Measurements from ENCODE around the gene ZBTB32. TPM values are rescaled to one million over a fixed set of nuclear protein-coding genes. Genes with fewer than 3 reads are reported as not detected.
A peak's percentile ranks its signal among the peaks of the same experiment; 100 is the strongest.

ZBTB32 gene
- polyA plus RNA-seq, 3 donors: 0.21 to 0.62 (median 0.30) TPM

DNA sequence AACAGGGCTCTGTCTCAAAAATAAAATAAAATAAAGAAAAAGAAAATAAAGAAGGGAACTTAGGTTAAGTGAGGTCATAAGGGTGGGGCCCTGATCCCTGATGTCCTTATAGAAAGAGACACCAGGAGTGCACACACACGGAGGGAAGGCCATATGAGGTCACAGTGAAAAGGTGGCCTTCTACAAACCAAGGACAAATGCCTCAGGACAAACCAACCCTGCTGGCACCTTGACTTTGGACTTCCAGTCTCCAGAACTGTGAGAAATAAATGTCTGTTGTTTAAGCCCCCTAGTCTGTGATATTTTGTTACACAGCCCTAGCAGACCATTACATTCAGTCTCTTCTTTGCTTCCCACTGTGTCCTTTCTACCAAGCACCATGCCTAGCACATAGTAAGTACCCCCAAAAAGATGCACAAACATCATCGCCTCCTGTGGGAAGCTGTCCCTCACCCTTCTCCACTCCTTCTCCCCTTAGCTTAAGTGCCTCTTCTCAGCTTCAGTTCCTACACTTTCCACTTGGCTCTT, 8.4 kb upstream of the ZBTB32 start:
- no peak for DNase-seq

DNA sequence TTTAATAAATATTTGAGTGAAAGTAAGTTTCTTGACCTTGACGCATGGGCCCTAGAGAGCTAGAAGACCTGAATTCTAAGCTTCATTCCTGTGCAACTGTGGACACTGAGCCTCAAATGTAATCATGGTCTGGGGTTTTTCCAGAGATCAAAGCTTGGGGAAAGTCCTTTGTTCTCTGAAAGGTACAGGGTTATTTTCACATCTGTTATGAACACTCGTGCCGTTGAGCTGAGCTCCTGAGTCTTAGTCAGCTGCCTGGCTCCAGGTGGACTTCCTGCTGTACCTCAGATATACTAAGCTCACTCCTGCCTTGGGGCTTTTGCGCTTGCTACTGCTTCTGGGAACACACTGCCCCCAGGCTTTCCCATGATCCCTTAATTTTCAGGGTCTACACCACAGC, 7.5 kb upstream of the ZBTB32 start:
- DNase-seq: no peak

DNA sequence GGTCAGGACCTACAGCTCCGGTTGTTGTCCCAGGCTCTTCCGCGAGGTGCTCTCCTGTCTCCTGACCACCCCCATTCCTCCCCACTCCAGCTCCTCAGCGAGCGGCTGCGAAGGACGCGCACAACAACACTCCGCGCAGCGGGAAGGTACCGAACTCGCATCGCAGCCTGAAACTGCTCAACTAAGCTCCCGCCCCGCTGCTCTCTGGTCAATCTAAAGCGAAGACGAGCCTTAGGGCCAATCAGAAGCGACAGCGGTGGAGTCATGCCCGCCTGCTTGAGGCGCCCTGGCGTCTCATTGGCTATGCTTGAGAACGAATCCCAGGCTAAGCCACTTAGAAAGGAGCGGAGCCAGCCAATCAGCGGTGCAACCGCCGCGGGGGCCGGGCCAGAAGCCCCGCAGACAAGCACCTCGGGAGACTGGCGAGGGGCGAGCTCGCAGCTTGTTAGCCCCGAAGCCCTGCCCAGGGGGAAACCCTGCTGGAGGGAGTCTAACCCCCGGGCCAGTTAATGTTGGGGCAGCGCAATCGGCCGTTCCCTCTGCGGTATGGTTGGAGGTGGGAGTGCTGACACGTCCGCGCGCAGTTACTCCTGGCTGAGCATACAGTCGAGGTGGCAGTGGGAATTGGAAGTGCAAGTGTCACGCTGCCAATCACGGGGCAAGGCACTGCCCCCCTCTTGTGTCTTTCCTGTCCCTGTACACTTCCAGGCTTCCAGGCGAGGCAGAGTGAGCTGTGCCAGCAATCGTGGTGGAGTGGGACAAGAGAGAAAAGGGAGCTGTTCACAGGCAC, 1.9 kb upstream of the ZBTB32 start:
- DNase-seq: peak; percentile 96

DNA sequence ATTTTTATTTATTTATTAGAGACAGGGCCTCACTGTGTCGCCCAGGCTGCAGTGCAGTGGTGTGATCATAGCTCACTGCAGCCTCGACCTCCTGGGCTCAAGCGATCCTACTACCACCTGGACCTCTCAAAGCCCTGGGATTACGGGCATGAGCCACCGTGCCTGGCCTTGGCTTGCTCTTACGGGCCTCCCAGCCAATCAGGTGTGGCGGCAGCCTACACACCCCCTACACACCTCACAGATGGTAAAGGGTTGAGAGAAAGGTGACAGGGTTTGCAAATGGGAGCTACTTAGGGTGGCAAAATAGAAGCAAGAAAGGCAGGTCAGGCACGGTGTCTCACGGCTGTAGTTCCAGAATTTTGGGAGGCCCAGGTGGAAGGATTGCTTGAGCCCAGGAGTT, 1.0 kb upstream of the ZBTB32 start:
- no peak for DNase-seq

DNA sequence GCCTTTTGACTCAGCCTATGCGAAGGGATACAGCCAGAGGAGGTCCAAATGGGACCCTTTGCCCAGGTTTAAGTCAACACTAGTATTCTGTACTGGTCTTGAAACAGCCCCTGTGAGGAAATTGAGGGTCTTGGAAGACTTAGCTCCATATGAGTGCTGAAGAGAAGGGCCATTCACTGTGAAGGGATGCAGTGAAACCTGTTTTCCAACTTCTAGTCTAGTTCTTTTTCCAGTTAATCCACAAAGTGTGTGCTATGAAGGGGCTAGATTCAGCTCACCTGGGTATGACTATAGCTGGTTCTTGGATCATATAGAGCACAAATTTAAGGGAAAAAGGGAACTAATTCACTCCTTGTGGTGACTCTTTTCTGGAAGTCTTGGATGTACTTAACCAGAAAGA, 4.0 kb downstream of the ZBTB32 start:
- DNase-seq: no peak

DNA sequence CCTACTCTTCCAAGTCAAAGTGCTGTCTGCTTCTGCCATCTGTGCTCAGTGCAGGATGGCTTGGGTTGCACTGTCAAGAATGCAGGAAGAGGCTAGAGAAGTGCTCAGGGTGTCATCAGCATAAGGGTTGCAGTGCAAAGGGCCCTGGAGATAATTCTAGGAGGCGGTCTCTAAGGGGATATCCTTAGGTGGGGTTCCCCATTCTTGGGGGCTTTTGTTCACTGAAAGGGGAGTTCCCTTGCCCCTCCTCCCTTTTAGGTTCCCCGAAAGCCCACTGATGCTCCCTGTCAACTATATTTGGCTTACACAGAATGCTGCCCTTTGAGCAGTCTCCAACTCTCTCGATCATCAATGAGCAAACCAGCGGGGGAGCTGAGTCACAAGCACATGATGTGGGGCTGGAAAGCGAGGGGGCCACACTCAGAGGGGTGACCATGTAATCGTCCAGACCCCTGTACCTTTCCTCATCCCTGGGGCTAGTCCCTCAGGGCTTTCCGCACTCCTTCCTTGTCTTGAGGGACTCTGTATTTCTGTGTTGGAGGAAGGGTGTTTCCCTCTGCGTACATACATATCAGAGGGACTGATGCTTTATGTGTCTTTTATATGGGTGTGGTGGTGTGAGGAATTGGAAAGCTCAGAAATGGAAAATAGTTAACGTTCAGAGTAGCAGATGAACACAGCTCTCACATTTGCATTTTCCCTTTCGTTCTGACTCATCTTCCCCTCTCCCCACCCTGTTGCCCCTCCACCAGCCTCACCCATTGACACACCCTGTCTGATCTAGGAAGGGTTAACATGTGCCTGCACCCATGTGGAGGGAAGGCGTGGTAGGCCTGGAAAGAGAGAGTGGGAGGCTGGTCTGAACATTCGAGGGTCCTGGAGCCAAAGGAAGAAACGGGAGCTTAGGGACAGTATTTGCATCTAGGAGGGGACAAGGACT, 6.7 kb downstream of the ZBTB32 start:
- no peak for DNase-seq

DNA sequence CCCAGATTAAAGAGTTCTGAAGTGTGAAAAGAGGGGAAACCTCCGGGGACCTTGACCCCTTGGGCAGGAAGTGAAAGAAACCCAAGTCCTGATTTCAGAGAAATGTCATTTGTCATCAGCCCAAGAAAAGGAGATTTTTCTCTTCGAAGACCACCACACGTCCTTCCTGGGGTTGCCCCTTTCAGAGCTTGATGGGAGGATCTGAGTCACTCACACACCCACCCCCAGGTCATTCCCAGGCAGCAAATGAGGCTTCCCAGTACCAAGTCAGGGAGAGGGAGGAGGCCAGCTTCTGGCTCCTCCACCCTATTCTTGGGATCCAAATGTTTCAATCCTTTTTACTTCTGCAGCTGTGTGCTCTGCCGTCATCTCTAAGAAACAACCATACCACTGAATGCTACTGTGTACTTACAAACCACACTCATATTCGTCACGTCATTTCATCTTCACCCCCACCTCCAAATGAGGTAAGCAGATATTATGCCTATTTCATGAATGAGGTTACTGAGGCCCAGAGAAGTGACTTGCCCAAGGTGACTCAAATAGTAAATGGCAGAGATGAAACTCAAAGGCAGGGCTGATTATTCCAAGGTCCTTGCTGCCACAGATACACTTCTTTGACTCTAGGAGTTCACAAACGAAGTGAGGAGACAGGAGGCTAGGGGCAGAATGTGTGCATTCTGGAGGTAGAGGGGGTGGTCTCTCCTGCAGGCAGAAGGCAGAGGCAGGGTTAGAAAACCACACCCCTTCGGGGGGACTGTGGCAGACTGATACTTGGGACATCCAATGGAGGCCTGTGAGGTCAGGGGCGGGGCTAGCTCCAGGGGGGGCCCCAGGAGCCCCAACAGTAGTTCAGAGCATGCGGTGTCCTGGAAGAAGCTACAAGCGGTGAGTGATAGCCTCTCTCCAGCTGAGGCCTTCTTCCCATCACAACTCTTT, 8.5 kb downstream of the ZBTB32 start:
- no peak for DNase-seq

DNA sequence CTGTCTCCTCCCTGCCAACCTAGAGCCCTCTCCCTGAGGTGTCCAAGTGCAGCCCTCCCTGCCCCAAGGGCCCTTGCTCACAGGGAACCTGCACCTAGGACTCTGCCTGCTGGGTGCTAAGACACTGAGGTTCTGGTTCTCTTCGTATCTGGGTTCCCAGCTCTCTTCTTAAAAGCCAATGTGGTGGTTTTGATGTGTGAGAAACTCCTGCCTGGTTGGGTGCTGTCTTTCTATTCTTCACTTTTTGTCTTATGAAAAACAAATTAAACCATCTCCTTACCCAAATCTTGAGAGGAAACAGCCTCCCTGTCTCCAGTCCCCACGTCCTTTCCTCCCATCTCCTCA, 9.1 kb downstream of the ZBTB32 start:
- DNase-seq: no peak

DNA sequence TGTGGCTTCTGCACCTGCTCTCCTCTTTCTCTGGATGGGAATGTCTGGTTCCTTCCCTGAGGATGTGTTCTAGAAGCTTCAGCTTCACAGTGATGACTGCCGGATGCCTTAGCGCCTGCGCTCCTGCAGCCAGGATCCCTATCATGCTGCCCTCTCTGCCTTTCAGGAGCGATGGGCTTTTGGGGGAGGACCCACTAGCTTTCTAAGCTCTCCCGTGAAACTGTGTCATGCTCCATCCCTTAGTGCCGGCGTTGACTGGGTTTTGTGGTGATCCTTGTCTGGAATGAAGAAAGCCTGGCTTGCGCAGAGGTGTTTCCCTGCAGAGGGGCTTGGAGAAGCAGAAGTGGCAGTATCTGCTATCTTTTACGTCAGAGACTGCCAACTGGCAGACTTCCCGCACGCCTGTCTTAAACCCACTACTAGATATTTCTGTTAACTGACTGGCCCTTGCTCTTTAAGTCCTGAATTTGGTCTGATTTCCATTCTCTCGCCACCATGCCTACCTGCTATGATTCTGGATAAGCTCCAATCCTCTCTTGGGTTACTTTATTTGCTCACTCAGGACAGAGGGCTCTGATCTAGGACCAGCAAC, 9.6 kb downstream of the ZBTB32 start:
- DNase-seq: no peak

DNA sequence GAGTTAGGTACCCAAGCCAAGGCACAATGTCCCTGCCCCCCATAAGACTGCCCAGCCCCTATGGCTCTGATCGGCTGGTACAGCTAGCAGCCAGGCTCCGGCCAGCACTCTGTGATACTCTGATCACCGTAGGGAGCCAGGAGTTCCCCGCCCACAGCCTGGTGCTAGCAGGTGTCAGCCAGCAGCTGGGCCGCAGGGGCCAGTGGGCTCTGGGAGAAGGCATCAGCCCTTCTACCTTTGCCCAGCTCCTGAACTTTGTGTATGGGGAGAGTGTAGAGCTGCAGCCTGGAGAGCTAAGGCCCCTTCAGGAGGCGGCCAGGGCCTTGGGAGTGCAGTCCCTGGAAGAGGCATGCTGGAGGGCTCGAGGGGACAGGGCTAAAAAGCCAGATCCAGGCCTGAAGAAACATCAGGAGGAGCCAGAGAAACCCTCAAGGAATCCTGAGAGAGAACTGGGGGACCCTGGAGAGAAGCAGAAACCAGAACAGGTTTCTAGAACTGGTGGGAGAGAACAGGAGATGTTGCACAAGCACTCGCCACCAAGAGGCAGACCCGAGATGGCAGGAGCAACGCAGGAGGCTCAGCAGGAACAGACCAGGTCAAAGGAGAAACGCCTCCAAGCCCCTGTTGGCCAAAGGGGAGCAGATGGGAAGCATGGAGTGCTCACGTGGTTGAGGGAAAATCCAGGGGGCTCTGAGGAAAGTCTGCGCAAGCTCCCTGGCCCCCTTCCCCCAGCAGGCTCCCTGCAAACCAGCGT, 10.4 kb downstream of the ZBTB32 start:
- no peak for DNase-seq

DNA sequence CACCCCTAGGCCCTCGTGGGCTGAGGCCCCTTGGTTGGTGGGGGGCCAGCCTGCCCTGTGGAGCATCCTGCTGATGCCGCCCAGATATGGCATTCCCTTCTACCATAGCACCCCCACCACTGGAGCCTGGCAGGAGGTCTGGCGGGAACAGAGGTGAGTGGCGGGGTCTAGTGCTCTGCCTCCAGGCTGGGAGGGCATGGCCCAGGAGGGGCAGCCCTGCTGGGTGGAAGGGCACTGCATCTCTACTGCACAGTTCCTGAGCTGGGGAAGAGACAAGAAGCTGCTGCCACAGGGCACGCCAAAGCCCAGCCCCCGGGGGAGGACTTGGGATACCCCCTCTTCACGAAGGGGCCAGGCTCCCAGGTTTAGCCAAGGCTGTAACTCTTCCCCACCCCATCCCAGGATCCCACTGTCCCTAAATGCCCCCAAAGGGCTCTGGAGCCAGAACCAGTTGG, 11.0 kb downstream of the ZBTB32 start:
- DNase-seq: no peak

DNA sequence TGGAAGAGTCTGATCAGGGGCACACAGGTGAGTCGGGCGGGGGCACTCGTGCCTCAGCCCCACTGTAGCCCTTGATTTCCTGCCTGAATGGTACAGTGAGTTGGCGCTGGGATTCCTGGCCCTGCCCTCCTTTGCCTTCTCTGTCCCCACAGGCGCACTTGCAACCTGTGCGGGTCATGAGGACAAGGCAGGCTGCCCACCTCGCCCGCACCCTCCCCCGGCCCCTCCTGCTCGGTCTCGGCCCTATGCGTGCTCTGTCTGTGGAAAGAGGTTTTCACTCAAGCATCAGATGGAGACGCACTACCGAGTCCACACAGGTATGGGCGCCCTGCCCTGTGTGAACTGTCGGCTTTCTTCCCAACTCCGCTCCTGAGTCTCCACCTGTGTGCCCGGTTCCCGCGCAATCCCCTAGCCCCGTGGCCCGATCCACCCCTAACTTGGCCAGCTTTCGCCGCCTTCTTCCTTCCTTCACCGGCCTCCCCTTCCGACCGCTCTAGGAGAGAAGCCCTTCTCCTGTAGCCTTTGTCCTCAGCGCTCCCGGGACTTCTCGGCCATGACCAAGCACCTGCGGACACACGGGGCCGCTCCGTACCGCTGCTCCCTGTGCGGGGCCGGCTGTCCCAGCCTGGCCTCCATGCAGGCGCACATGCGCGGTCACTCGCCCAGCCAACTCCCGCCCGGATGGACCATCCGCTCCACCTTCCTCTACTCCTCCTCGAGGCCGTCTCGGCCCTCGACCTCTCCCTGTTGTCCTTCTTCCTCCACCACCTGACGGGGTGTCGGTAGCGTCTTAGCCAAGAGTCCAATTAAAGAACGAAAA, 11.8 kb downstream of the ZBTB32 start:
- peak; percentile 41 for DNase-seq

DNA sequence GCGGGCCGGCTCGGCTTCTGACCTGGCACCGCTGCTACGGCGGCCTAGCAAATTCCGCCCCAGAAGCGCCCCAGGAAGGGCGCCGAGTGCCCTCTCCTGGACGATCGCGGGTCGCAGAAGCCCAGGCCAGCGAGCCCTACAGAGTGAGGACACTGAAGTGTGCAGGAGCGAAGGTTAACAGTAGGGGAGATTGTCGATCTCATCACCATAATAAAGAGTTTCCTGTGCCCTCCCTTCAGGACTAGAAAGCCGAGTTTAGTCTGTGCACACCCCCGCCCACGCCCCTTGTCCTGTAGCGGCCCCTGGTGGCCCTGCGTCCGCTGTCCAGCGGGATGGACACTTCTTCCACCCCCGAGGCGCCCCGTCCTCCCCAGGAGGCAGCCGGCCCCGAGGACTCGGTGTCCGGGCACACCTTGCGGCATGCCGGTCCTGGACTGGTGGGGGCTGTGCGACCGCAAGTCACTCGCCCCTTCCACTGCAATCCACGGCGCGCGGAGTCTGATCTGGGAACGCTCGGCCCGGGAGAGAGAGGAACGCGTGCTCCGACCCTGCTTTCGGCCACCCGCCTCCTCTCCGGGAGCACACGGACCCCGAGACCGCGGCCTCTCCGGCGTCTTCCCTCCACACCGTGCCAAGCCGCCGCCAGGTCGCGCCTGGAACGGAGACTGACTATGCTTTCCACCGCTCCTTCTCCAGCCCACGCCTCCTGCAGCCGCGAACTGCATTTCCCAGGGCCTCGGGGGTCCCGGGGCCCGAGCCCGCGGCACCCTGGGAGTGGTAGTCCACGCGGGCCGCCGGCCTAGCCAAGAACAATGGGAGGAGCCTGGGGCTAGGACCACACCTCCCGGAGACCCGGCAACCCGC, 12.7 kb downstream of the ZBTB32 start:
- DNase-seq: peak; percentile 83

DNA sequence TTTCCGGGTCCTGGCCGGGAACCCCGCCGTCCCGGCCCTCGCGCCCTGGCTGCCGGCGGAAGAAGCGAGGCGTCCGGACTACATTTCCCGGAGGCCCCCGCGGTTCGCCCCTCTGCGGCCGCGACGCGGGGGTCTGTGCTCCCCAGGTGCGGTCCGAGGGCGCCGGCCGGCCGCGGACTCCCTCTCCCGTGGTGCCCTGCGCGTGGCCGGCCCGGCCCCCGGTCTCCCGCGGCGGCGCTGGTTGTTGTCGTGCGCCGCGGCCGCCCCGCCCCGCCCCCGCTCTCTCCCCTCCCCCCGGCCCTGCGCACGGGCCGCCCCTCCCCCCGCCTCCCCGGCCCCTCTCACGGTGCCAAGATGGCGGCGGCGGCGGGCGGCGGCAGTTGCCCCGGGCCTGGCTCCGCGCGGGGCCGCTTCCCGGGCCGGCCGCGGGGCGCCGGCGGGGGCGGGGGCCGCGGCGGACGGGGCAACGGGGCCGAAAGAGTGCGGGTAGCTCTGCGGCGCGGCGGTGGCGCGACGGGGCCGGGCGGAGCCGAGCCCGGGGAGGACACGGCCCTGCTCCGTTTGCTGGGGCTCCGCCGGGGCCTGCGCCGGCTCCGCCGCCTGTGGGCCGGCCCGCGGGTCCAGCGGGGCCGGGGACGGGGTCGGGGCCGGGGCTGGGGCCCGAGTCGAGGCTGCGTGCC, 13.4 kb downstream of the ZBTB32 start, which contains the start of gene KMT2B:
Gene KMT2B (plus strand): TSS at position 339 of the 680 bp plus-strand sequence. CDS start 16 bp downstream, at position 355.
- peak; percentile 95 for DNase-seq

DNA sequence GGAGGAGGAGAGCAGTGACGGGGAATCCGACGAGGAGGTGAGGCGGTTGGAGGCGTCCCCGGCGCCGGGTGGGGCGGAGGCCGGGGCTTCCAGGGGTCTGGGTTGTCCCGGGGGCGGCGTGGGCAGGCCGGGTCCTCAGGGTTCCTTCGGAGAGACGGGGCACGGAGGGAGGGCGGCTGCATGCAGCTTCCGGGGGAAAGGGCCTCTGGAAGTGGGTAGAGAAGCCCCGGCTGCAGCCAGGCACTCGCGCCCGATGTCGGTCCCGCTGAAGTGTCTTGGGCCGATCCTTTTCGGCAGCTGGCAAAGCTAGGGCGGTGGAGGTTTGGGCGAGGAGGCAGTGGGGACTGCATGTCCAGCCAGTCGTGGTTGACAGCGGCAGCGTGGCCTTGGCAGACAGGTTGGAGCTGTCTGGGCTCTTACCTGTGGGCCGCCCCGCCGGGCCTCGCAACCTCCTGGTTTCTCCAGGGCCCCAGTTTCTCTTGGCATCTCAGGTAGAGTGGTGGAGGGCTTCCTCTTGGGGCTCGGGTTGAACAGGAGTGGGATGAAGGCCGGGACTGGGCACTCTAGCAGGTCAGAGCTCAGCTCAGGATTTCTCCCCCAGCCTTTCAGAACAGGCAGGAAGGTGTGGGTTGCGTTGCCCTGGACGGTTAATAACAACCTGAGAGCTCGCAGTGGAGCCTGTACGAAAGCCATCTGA, 14.1 kb downstream of the ZBTB32 start:
- no peak for DNase-seq

DNA sequence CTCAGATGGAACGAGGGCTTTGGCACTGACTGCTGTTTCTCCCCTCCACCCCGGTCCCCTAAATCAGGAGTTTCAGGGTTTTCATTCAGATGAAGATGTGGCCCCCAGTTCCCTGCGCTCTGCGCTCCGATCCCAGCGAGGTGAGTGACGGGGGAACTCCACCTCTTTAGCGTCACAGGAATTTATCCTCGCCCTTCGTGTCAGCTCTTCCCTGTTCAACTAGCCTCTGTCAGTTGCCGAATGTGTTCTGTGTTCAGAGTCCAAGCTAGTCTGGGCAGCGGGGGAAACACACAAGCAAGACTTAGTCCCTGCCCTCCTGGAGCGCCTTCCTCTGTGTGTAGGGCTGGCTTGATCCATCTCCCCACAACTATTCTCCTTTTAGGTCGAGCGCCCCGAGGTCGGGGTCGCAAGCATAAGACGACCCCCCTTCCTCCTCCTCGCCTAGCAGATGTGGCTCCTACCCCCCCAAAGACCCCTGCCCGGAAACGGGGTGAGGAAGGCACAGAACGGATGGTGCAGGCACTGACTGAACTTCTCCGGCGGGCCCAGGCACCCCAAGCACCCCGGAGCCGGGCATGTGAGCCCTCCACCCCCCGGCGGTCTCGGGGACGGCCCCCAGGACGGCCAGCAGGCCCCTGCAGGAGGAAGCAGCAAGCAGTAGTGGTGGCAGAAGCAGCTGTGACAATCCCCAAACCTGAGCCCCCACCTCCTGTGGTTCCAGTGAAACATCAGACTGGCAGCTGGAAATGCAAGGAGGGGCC, 15.2 kb downstream of the ZBTB32 start:
- no peak for DNase-seq

All from renal pelvis (tissue), 4 donors.